Activated naive CD4-positive, alpha-beta T cell treated with anti-CD3 and anti-CD28 coated beads, Interleukin-2, amount 50 U/mL, for 16 hours (primary cell): Measurements from ENCODE around the gene CRYBA2.

Source experiments
- DNase-seq: peaks from one replicate; pipeline ENCODE4 v3.0.0-alpha.2; 2020

Gene CRYBA2

DNA sequence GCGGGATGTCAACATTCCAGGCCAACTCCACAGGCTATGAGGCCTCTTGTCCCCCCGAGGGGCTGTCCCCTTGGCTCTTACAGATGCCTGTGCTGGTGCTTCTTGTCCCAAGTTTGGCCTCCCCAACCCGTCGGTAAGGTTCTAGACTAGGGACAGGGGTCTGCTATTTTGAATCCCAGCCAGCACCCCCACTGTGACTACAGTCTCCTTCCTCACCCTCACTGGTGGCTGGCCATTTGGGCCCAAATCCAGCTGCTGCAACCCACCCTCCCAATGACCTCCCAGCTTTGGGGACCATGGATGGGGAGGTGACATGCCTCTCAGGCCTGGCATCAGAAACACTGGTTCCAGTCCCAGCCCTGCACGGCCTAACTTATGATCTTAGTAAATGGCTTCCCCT lies 29.4 kb upstream of the CRYBA2 start:
- no peak for DNase-seq

DNA sequence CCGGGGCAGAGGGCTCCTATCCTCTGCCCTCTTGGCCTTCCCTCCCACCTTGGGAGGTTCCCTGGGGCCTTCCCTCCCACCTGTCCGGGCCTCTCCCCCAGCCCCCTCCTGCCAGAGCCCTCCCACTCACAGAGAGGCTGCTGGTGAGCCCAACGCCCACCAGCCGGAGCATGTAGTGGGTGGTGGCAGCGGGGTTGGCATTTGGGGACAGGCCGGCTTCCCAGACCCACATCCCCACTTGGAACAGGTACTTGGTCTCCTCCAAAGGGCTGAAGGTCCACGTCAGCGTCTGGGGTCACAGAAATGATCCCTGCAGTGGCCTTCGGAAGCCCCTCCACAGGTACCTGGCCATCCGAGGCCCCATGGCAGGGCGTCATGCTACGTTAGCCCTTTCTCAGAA lies 28.8 kb upstream of the CRYBA2 start:
- no peak for DNase-seq

DNA sequence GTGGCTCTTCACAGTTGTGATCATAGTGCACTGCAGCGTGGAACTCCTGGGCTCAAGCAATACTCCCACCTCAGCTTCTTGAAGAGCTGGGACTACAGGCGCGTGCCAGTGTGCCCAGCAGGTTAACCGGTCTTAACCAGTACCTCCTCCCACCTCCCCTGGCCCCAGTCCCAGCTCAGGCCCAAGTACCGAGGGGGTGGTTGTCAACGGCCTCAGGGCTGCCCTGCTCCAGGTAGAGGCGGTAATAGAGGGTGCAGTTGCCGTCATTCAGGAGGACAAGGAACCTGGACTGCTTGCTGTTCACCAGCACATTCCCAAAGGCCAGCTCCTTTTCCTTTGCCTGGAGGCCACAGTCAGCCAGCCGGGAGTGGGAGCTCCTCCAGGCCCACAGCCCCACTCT lies 28.4 kb upstream of the CRYBA2 start:
- DNase-seq = no peak

DNA sequence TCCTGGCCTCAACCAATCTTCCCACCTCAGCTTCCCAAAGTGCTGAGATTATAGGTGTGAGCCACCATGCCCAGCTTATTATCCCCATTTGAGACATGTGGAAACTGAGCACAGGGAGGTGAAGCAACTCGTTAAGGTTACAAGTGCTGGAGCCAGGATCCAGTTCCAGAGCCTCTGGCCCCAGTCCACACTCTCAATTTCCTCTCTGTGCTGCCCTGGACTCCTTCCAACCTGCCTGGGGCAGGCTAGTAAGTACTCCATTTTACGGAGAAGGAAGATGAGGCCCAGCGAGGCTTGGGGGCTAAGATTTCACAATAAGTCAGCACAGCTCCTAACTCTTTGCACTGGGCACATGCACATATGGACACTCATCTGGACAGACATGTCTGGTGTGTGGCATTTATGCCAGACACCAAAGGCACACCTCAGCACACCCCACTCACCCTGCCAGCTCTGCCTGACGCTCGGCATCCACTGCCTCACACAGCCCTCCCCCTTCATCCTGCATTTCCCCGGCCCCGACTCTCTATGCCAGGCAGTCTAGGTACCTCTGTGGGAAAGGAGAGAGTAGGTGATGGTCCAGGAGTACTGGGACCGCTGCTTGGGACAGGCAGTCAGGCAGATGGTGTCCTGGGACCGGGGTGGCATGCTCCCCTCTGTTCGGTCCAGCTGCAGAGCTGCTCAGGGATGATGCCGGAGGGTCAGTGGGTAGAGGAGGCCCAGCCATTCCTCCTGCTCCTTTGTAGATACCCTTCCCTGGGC lies 27.6 kb upstream of the CRYBA2 start:
- no peak for DNase-seq

DNA sequence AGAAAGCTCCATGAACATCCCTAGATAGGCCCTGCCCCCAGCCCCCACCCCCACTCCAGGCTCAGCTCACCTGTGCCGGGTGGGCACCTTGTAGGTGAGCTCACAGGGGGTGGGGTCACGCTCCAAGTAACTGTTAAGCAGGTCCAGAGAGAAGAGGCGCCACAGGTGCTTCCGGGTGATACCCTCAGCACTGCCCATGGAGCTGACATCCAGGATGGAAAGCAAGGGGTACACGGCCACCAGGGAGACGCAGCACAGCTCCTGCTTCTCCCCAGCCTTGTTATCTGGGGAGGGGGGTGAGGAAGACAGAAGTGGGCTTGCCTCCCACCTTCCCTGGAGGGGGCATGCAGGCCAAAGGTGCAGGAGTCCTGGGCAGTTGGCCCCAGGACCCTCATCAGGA lies 26.2 kb upstream of the CRYBA2 start:
- no peak for DNase-seq

DNA sequence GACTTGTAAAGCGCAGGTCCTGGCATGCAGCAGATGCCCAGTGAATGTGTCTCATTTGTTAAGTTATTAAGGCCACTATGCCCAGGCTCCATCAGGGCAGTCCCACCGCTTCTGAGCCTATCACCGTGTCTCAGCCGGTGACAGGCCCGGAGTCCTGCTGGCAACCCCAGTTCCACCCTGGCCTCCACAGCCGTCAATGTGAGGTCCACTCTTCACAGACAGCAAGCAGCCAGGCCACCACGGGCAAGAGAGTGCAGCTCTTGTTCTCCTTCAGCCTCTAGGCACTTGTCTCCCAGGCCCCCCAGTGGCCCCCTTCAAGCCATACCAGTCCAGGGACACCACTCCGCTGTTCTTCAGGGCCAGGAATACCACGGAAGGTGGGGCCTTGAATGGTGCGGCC lies 25.5 kb upstream of the CRYBA2 start:
- no peak for DNase-seq

DNA sequence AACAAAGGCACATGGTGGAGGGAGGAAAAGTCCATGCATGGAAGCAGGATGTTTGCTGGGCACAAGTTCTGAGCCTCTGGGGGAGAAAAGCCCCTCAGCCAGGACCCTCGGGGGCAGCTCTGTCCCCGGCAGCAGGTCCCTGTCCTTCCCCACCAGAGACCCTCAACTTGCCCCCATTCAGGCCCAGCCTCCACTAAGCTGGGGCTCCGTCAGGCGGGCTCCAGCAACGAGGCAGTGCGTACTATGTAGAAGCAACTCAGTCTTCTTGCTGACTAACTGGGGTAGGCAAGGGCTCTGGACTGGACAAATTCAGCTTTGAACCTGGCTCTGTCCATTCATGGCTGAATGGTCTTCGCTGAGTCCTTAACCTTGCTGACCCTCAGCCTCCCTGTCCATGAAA lies 25.1 kb upstream of the CRYBA2 start:
- no peak for DNase-seq

DNA sequence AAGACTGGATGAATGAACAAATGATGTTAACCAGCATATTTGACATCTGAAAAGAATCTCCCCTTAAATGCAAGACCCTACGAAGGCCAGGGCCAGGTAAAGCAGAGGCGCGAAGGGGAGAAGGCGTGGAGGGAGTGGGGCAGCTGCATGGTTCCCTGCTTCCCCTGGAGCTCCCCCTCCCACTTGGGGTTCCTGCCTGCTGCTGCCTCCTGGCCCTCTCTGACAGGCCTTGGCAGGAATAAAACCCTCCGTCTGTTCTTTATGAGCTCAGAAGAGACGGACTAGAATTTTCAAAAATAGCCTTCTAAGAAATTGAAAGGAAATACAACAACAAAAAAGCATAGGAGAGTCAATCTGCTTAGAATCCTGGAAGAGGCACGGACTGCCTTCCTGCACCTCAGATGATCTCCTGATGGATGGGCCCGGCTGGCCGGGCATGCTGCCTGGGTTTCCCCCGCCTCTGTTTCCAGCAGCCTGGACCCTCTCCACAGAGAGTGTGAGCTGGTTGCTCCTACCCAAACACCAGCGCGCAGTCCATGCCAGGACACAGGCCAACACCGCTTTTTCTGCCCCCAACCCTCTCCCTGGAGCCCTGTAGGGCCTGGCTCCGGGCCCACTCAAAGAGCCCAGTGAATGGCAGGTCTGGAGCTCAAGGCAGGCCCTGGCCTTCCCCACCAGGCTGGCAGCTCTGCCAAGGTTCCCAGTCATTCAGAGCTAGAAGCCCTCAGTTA lies 24.1 kb upstream of the CRYBA2 start:
- no peak for DNase-seq

DNA sequence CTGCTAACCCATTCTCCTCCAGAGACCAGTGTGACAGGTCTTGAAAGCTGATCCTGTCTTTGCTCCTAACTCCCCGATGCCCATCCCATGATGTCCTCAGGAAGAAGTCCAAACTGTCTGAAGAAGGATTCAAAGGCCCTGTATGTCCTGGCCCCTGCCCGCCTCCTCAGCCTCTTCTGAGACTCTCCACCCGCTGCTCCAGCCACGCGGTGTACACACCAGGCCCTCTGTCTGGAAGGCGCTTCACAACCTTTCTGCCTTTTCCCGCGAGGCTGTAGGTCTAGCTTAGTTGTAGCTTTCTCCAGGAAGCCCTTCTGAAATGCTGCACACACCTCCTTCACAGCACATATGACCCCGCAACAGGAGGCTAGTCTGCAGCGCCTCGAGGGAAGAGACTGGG lies 23.5 kb upstream of the CRYBA2 start:
- no peak for DNase-seq

DNA sequence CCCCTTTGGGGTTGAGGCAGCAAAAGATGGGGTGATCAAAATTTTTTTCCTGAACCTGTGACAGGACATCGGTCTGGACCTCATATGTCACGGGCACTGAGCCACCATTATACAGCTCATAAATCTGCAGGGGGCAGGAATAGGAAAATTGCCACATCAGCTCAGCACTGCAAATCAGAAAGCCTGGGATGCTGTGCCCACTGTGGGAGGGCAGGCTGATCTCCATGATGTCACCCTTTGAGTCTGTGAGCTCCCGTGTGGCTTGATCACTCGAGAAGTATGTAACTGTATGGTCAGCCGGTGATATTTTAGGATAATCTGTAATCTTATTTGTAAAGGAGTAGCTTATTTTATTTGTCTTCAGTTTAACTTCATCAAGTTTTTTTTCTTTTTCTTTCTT lies 17.7 kb upstream of the CRYBA2 start:
- no peak for DNase-seq

DNA sequence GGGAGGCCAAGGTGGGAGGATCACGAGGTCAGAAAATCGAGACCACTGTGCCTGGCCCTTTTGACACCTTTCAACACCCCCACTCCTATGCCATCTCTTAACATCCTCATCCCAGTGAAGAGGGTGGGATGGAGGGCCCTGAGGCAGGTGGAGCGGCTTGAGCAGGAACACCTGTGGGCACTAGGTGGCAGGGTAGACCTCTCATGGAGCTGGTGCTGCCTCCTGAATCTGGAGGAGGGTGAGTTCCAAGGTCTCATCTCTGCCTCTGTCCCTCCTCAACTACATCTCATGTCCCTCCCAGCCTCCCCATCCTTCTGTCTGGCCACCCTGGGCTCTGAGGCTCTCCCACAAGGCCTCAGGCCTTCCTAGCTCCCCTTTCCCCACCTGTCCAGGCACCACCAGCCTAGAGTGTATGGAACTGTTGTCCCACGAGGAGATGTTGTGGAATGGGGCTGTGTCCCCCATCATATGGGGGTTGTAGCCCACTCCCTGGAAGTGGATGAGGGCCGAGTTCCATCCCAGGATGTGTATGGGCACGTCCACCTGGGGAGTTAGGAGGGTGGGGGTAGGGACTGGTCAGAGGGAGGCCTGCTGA lies 17.0 kb upstream of the CRYBA2 start:
- no peak for DNase-seq

DNA sequence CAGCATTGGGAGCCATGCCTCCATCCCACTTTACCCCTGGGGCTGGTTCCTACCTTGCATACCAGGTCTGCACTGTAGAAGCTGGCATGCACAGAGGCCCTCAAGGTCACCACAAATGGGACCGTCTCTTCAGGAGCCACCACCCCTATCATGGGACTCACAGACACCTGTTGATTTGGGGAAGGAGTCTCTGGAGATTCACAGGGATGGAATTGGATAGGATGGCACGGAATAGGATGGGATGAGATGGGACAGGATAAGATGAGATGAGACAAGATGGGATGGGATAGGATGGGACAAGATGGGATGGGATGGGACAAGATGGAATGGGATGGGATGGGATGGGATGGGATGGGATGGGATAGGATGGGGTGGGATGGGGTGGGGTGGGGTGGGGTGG lies 16.1 kb upstream of the CRYBA2 start:
- no peak for DNase-seq

DNA sequence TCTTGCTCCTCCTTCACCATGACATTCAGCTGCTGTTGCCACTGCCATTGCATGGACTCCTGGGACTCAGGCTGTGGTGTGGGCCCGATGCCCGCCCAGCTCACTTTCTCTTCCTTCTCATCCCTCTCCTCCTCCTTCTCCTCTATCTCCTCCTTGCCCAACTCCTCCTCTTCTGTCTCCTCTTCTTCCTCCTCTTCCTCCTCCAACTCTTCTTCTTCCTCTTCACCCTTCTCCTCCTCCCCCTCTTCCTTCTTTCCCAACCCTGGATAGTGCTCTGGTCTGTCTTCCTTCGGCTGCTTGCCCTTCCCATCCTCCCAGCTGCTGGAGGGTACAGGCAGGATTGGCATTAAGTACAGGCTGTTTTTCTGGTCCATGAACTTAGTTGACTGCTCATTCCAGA lies 10.8 kb upstream of the CRYBA2 start:
- DNase-seq = no peak

DNA sequence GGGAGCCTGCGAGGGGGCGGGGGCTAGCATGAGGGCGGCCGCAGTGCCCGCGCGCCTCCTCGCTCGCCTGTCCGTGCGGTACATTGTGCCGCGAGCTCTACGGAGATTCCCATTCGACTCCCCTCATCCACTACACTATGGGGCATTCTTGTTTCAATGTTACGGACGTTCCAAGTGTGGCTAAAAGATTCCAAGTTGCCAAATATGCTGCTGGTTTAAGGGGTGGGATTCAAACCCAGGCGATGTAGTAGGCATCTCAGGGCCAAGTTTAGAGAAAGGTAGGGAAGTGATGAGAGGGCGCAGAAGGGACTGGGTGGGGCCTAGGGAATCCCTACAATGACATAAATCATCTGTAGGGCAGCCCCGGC lies 10.0 kb upstream of the CRYBA2 start:
- no peak for DNase-seq

DNA sequence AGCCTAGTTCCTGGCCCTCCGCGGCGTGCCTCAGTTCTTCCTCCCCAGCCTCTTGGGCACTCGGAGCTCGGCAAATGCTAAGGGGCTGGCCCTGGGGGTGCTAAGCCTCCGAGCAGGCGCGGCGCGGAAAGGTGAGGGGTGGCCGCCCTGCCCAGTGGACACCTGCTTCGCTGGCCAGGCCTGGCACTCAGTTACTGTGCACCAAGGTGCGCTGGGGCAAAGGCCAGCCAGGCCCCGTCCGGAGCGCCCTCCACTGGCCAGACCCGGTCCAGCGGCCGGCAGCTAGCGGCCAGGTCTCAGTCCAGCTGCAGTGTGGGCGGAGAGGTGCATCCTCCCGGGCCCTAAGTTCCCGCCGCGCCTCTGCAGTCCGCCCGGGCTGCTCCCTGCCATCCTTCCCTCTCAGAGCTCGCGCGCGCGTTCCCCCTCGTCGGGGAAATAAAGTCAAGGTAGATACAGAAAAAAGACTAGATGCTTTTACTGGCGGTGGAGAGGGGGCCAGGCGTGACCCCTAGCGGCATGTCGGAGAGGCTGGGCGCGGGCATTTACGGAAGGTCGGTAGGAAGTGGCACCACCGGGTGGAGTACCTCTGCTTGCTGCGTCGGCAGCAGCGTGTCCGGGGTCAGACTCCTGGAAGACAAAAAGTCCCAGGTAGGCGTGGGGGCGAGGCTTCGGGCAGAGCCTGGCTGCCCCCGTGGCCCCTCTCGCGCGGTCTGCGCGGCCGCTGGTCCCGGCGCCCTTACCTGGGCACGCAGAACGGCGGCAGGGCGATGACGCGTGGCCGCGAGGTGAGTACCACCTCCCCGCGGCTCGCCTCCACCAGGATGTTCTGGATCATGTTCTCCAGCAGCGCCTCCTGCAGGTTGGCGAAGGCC lies 9.4 kb upstream of the CRYBA2 start:
- DNase-seq = peak; percentile 63

DNA sequence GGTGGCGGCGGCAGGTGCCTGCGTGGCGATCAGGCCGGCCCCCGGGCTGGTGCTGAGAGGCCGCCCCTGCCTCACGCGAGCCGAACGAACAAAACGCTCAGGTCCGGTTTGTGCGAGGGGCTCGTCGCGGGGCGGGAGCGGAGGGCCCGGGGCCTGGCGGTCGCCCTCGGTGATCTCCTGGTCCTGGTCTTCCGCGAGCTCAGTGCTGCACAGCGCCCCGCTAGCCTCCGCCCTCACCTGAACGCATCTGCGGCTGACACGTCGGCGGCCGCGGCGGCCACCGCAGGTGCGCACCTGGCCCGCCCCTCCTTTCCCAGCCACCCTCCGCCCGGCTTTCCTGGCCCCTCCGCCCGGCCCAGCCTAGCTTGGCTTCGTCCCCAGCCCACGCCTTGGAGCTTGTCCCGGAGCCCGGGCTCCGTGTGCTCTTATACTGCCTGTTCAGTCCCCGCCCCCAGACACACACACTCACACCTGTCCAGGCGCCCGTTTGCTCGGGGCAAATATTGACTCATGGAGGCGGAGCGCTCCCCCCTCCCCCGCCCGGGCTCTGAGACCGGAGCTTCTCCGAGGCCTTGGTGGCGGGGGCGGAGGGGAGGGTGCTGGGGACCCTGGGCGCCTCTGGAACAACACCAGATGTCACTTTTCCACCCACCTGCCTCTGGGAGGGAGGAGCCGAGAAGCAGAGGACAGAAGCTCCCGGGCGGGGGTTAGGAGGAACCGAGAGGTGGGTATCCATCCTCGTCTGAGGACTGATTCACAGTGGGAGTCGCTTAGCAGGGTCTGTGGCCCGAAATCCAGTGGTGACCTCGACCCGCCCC lies 8.6 kb upstream of the CRYBA2 start:
- peak; percentile 45 for DNase-seq

DNA sequence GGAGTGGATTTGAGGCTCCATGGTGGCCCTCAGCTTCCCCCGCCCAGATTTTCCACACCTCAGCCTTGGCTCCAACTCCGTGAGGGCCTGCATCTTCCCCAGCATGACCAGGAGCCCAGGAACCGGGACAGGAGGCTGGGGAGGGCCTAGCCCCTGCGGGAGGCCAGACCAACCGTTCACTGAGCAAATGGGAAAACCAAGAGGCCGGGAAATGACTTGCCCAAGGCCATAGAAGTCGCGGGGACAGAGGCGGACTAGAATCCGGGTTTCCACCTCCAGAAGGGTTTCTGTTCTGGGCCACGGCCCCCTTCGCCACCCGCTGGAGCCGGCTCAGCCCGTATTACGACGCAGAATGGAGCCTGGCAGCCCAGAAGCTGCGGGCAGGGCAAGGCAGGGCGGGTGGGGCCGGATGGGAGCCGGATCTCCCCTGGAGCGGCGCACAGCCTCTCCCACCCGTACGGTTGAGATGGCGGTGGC lies 7.9 kb upstream of the CRYBA2 start:
- DNase-seq = no peak

DNA sequence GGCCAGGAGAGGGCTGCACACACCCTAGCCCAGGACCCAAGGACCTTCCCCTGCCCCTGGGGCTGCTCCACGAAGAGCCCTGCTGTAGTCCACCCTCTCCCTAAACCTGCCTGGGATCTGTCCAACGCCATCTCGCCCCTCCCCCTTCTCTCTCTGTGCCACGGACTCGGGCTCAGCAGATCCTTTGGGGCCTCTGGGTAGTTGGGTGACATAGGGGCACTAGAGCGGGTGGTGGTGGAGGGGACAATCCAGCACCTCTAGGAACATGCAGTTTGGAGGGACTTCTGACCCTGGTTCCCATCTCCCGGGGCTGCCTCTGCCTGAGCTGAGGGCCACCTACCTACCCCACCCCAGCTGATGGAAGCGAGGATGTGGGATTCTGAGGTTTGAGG lies 7.3 kb upstream of the CRYBA2 start:
- DNase-seq = no peak

DNA sequence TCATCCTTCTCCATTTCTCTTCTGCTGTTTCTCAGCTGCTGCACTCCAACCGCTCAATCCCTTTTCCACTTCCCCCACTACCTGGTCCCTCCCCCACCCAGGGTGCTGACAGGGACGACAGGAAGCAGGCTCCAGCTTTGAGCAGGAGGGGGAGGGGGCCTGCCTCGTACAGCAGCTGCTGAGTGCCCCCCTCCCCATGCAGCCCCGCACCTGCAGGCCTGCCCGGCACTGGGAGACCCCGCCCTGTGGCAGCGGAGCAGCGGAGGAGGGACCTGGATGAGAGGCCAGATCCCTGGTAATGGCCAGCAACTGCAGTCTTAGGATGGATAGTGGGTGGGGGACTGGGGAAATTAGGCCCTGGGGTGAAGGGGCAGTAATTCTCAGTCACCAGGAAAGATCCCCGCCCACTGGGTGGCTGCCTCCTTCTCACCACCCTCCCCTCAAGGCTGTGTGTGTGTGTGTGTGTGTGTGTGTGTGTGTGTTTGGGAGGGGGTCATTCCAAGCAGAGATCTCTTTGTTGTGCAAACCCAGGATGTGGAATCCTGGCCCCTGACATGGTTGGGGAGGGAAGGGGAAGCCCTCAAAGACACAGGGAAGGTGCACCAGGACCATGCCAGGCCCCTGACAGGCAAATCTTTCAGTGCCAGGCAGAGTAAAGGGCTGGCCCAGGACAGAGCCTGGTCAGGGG lies 6.8 kb upstream of the CRYBA2 start:
- DNase-seq = no peak

DNA sequence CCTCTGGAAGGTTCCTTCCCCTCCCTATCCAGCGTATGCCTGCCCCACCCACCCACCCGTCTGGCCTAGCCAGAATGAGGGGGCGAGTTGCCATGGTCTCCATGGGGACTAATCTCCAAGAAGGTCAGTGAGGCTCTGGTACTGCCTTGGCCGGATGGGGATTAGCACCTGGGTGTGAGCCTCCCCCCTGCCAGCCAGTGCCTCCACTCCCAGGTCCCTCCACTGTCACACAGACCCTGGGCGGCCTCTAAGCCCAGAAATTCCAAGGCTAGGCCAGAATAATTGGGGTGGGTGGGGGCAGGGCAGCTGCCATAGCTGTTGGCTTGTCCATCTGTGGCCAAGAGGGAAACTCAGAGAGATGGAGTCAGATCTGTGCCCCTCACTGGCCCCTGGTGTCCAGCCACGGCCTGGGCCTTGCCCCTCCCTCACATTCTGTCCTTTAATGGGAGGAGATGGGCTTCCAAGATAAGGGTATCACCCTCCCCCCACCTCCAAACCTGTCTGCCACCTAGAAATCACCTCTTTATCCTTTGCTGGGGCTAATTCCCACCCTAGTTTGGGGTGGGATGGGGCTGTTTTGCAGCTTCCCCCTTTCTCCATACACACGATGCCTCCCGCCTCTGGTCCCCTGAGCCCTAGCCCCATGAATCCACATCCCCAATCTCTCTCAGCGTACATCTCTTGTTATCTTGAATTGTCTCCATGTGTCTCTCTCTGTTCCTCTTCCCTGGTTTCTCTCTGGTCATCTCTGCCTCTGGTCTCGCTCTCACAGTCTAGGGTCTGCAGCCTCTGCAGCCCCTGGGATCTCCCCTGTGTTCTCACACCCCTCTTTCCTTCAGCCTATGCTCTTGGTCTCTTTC lies 6.0 kb upstream of the CRYBA2 start:
- DNase-seq = no peak
